CD4-positive, alpha-beta T cell treated with Interferon alpha-2 for 1 hour (primary cell): ENCODE results near the gene PNPO.
"Not testable (repeated sequence)": the region's sequence is repeated elsewhere in the genome, so short reads cannot be mapped to it uniquely, and the experiment has no call there.

Source experiments
- DNase-seq, 2 donors: peaks; one replicate each; pipeline ENCODE4 v3.0.0-alpha.2; 2020 to 2022

The PNPO gene

DNA sequence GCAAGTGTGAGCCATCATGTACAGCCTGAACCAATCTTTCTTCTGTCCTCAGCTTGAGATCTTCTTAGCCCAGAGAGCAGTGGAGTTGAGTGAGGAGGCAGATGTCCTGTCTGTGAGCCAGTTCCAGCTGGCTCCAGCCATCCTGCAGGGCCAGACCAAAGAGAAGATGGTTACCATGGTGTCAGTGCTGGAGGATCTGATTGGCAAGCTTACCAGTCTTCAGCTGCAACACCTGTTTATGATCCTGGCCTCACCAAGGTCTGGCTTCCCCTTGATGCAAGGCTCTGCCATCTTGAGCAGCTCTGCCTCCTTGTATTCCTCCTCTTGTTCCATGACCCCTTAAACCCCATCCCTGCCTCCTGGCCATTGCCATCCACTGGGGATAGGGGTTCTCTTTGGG lies 39.2 kb downstream of the PNPO start:
- DNase-seq, result no peak

GRCh38 chr17:47981462-47981861 lies 40.1 kb downstream of the PNPO start:
- peak in 1 of 2 donors; percentile 26 for DNase-seq

- DNase-seq, result no peak
Observed at GRCh38 chr17:47982091-47982617, 40.8 kb downstream of the PNPO start.

DNA sequence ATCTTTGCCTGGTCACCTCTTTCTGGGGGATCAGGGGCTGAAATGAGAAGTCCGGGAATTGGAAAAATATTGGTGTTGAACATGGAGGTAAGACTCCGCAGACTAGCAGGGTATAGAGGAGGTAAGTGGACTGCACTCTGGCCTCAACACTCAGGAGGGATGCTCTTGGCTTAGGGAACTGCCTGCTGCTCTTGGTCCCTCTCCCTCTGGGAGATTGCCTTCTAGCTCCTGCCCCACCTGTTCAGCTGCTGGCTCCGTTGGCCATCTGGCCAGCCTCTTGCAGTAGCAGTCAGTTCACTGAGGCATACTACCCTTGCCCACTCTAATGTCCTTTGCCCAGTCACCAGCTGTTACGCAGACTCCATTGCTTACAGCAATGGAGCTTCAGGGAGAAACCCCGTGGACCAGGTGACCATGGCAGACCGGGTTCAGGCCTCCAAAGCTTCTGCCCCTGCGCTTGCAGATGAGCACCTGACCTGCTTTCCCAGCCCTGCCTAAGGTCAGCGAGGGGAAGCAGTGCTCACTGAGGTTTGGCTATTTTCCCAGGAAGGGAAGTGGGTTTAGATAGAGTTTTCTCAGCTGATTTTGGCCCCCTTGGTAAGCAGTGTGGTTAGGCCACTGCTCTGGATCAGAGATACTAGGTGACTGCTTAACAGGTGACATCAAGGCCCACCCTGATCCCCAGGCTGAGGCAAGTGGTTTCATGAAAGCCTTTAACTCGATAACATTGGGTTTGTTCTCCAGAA lies 41.4 kb downstream of the PNPO start:
- no peak for DNase-seq

GRCh38 chr17:47983492-47984223 lies 42.3 kb downstream of the PNPO start:
- no peak for DNase-seq

GRCh38 chr17:47986520-47986919 lies 45.1 kb downstream of the PNPO start:
- no peak for DNase-seq

DNA sequence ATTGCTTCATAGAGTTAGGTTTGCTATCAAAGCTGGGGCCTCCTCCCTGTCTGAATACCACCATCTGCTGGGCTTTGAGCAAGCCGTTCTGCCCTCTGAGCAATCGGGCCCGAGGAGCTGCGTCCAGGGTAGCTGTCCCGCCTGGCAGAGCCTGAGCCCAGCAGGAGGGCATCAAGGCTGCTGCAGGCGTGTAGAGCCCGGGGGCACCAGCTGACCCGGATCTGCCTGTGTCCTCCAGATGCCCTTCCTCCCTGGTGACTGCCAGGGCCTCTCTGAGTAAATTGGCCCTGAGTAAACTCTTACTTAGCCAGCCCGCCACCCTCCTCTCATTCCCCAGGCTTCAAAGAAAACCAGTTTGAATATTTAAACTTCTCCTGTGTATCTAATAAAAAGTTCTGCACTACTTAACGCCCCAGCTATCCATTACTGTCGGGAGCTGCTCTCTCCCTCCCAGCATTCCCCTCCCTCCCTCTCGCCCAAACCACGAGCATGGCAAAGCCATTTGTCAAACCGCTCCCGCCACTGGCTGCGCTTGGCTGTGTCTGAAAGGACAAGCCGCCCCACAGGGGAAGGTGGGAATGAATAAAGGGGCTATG lies 46.0 kb downstream of the PNPO start:
- DNase-seq, result no peak

DNA sequence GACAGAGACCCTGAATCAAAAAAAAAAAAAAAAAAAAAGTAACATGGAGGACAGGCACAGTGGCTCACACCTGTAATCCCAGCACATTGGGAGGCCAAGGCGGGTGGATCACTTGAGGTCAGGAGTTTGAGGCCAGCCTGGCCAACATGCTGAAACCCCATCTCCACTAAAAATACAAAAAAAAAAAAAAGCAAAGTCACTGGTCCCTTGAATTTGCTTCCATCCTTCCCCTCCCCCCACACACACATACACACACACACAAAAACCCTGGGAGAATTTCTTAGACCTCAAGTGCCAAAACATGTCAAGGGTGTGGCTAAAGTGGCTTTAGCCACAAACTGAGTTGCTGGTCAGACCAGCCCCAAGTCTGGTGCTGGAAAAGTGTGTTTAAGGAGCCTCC lies 47.1 kb downstream of the PNPO start:
- DNase-seq, result not testable (repeated sequence)

GRCh38 chr17:47989159-47989558 lies 47.8 kb downstream of the PNPO start:
- no peak for DNase-seq

GRCh38 chr17:47989700-47990099 lies 48.3 kb downstream of the PNPO start:
- no peak for DNase-seq

DNA sequence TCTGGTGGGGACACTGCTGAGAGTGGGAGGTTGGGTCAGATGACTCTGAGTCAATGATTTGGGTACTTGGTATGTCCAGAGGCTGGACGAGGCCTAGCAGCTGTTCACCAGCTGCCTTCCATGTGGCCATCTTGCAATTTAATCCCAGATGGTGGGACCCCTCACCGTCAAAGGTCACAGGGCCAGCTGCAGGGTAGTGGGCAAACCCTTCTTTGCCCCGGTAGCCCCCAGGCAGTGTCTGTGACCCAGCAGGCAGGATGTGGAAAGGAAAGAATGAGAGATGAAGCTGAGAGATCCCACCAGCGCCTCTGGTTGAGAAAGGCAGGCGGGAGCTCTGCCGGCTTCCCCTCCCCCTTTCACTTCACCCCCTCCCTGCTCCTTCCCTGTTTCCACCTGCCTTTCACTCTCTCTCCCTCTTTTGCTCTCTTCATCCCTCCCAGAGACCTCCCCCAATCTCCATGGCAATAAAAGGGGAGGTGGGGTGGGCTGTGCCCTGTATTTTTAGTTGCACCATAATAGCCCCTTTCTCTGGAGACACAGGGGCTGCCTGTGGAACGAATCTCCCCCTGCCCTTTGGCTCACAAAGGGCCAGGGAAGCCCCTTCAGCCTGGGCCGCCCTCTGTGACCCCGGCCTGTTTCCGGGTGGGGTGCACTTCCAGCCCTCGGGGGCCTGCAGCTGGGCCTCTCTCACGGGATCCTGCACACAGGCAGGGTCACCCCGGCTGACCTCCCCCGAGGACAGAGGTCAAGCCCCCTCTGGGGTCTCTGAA lies 49.8 kb downstream of the PNPO start:
- no peak for DNase-seq

DNA sequence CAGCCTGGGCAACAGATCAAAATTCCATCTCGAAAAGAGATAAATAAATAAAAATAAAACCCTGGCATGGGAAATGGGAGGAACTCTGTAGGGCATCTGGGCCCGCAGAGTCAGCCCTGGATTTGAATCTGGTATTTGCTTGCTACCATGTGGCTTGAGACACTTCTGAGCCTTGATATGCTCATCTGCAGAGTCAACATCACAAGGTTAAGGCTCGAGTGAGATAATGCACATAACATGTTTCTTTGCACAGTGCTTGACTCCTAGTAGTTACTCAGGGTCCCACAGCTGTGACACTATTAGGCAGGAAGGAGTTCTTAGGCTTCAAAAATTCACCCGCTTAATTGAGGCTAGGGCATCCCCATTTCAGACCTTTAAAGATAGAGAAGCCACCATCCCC lies 50.8 kb downstream of the PNPO start:
- no peak for DNase-seq

GRCh38 chr17:47993031-47993564 lies 51.7 kb downstream of the PNPO start:
- no peak for DNase-seq

DNA sequence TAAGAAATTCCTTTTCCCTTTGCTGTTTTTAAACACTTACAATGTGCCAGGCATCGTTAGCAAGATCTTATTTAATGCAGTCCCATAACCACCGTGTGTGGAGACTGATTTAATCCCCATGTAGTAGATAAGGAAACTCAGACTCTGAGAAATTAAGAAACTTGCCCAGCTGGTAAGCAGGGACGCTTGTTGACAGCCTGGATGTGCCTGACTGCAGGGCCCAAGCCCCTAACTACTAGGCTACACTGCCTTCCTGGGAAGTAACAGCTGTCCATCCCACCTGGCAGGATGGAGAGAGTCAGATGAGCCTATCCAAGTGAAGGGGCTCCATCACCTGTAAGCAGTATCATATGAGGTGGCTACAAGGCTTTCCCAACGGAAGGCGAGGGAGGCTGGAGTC lies 52.6 kb downstream of the PNPO start:
- DNase-seq, result no peak

GRCh38 chr17:47994724-47995123 lies 53.4 kb downstream of the PNPO start:
- DNase-seq, result no peak

DNA sequence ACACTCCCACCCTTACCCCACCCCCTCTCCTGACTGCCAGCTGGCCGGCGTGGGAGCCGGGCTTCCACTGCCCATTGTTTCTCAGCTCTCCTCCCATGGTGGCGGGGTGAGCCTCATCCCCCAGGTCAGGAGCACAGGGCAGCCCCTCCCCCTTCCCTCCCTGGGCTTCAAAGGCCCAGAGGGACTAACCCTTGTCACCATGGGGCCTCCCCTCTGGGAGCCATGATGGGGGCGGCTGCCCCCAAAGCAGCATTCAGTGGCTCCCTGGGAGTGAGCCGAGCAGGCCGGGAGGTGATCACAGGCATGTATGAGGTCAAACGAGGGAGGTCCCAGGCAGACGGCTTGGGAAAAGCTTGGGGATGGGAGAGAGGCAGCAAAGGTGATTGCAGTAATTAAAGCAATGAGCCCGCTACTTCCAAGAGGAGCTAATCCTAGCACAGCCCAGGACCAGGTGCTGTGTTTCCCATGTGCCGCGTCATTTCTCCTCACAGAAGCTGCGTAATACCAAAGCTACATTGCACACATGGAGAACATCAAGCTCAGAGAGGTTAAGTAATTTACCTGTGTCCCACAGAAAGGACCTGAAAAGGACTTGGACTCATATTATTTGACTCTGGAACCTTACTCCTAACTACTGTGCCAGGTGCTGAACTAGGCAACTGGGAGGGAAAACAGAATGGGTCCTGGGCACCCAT lies 54.0 kb downstream of the PNPO start:
- DNase-seq, result no peak

DNA sequence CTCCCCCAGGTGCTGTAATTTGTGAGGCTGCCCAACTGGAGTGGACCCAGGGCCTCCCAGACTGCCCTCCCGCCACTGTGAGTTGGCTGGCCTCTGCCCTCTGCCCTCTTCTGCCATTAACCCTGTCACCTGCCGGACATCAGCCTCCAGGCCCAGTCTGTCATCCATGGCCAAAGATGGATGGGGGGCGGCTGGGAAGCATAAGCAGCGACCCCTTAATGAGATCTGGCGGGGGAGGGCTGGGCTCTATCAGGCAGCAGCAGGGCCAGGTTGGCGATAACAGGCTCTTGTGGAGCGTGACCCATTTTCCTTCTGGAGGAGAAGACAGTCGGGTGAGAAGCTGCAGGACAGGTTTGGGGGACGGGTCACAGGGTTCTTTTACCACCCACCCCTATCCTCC lies 54.8 kb downstream of the PNPO start:
- DNase-seq, result no peak

GRCh38 chr17:47997586-47997985 lies 56.2 kb downstream of the PNPO start:
- no peak for DNase-seq

DNA sequence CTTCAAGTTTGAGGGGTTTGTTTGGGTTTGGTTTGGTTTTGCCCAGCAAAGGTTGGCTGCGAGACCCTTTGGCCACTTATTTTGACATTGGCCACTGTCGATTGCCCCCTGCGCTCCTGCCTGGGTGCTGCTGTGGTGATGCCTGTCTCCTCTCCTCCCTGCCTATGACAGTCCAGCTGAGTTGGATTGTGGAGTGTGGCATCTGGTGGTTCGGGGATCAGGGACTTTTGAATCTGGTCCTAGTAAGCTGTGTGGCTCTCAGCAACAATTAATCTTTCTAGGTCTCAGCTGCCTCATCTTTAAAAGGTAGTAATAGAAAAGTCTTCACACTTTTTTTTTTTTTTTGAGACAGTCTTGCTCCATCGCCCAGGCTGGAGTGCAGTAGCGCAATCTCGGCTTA lies 56.7 kb downstream of the PNPO start:
- no peak for DNase-seq
